ENCODE results near the gene PLEKHA7.

Gene PLEKHA7

DNA sequence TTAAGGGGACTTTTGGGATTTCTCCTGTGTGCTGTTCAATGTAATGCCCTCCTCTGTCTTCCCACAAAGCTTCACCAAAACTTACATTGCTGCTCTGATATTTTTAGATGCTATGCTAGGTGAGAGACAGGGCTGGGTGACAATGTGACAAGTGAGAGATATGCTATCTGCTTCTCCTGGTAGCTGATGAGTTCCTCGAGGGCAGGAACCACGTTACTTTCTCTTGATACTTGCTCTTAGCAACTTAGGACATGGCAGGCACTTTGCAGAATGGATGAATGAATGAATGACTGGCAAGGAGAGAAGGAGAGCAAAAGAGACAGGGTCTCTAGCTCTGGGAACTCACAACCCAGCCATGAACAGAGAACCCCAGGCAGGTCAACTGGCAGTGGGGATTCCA is 160.4 kb downstream of the PLEKHA7 start:
- no peaks in the 10 kb centered on the region for H3K9me3 ChIP-seq (ENCODE audit: insufficient read depth, low read depth, low read length)
- 87% methylated on average over 2 of the region's 2 CpGs for WGBS
- no peak overlapping the region for H3K9ac ChIP-seq (ENCODE audit: low read depth, low read length)
- no peaks in the 10 kb centered on the region for H3K27me3 ChIP-seq (ENCODE audit: insufficient read depth, low read length)
- H3K4me1 ChIP-seq (ENCODE audit: insufficient read depth, low read length): no peaks in the 10 kb centered on the region
- peaks cover 13% of the 10 kb centered on the region; the same call in 1 of the 2 replicates for H3K36me3 ChIP-seq (ENCODE audit: insufficient read depth, low read length)
- H3K4me3 ChIP-seq (ENCODE audit: low read length): no peak overlapping the region
- H3K27ac ChIP-seq (ENCODE audit: low read depth, low read length): no peak overlapping the region

DNA sequence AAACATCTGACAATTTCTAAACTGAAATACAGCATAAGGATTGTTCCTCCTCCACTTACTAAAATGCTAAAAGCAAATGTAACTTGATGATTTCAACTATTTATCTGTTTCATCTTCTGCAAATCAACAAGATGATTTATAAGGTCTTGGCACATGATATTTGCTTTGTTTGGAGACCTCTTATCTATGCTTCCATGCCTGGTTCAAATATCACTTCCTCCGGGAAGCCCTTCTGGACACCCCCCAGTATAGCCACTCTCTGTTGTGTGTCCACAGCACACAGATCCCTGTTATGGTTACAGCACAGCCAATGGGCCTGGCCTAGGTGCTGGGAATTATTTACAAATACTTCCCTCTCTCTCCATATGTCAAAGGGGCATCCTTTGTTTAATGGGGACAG is 160.9 kb downstream of the PLEKHA7 start:
- H3K9me3 ChIP-seq (ENCODE audit: insufficient read depth, low read depth, low read length): no peaks in the 10 kb centered on the region
- H3K4me1 ChIP-seq (ENCODE audit: insufficient read depth, low read length): no peaks in the 10 kb centered on the region
- peaks cover 13% of the 10 kb centered on the region; the same call in 1 of the 2 replicates for H3K36me3 ChIP-seq (ENCODE audit: insufficient read depth, low read length)
- WGBS: 91% methylated on average over 1 of the region's 1 CpG
- H3K4me3 ChIP-seq (ENCODE audit: low read length): no peak overlapping the region
- H3K27ac ChIP-seq (ENCODE audit: low read depth, low read length): no peak overlapping the region
- H3K27me3 ChIP-seq (ENCODE audit: insufficient read depth, low read length): no peaks in the 10 kb centered on the region
- H3K9ac ChIP-seq (ENCODE audit: low read depth, low read length): no peak overlapping the region

- no peak overlapping the region for H3K27ac ChIP-seq (ENCODE audit: low read depth, low read length)
- no peaks in the 10 kb centered on the region for H3K27me3 ChIP-seq (ENCODE audit: insufficient read depth, low read length)
- H3K9me3 ChIP-seq (ENCODE audit: insufficient read depth, low read depth, low read length): no peaks in the 10 kb centered on the region
- H3K36me3 ChIP-seq (ENCODE audit: insufficient read depth, low read length): peaks cover 8% of the 10 kb centered on the region; the same call in 1 of the 2 replicates
- no peaks in the 10 kb centered on the region for H3K4me1 ChIP-seq (ENCODE audit: insufficient read depth, low read length)
- 76% methylated on average over 2 of the region's 2 CpGs for WGBS
- no peak overlapping the region for H3K9ac ChIP-seq (ENCODE audit: low read depth, low read length)
- H3K4me3 ChIP-seq (ENCODE audit: low read length): no peak overlapping the region
Observed at GRCh38 chr11:16846305-16846704, 167.9 kb downstream of the PLEKHA7 start.

GRCh38 chr11:16844268-16844771 is 169.9 kb downstream of the PLEKHA7 start:
- no peak overlapping the region for H3K27ac ChIP-seq (ENCODE audit: low read depth, low read length)
- WGBS: 100% methylated on average over 1 of the region's 1 CpG
- H3K4me1 ChIP-seq (ENCODE audit: insufficient read depth, low read length): no peaks in the 10 kb centered on the region
- H3K9me3 ChIP-seq (ENCODE audit: insufficient read depth, low read depth, low read length): no peaks in the 10 kb centered on the region
- H3K4me3 ChIP-seq (ENCODE audit: low read length): no peak overlapping the region
- peaks cover 4% of the 10 kb centered on the region; the same call in 1 of the 2 replicates for H3K36me3 ChIP-seq (ENCODE audit: insufficient read depth, low read length)
- no peaks in the 10 kb centered on the region for H3K27me3 ChIP-seq (ENCODE audit: insufficient read depth, low read length)
- no peak overlapping the region for H3K9ac ChIP-seq (ENCODE audit: low read depth, low read length)

GRCh38 chr11:16843294-16843693 is 170.9 kb downstream of the PLEKHA7 start:
- Histone ChIP-seq H3K9ac (ENCODE audit: low read depth, low read length) (no peak overlapping the region), H3K4me3 (ENCODE audit: low read length) (no peak overlapping the region), H3K4me1 (ENCODE audit: insufficient read depth, low read length) (no peaks in the 10 kb centered on the region), H3K36me3 (ENCODE audit: insufficient read depth, low read length) (peaks cover 4% of the 10 kb centered on the region; the same call in 1 of the 2 replicates), H3K27me3 (ENCODE audit: insufficient read depth, low read length) (no peaks in the 10 kb centered on the region), H3K27ac (ENCODE audit: low read depth, low read length) (no peak overlapping the region), H3K9me3 (ENCODE audit: insufficient read depth, low read depth, low read length) (no peaks in the 10 kb centered on the region)

- no peaks in the 10 kb centered on the region for H3K27me3 ChIP-seq (ENCODE audit: insufficient read depth, low read length)
- H3K36me3 ChIP-seq (ENCODE audit: insufficient read depth, low read length): peaks cover 4% of the 10 kb centered on the region; the same call in 1 of the 2 replicates
- H3K9ac ChIP-seq (ENCODE audit: low read depth, low read length): no peak overlapping the region
- H3K4me3 ChIP-seq (ENCODE audit: low read length): no peak overlapping the region
- H3K4me1 ChIP-seq (ENCODE audit: insufficient read depth, low read length): no peaks in the 10 kb centered on the region
- H3K9me3 ChIP-seq (ENCODE audit: insufficient read depth, low read depth, low read length): no peaks in the 10 kb centered on the region
- 95% methylated on average over 4 of the region's 4 CpGs for WGBS
- H3K27ac ChIP-seq (ENCODE audit: low read depth, low read length): no peak overlapping the region
Observed at GRCh38 chr11:16841984-16842383, 172.2 kb downstream of the PLEKHA7 start.

- no peaks in the 10 kb centered on the region for H3K27me3 ChIP-seq (ENCODE audit: insufficient read depth, low read length)
- no peaks in the 10 kb centered on the region for H3K9me3 ChIP-seq (ENCODE audit: insufficient read depth, low read depth, low read length)
- 97% methylated on average over 9 of the region's 9 CpGs for WGBS
- no peak overlapping the region for H3K4me3 ChIP-seq (ENCODE audit: low read length)
- no peak overlapping the region for H3K9ac ChIP-seq (ENCODE audit: low read depth, low read length)
- no peaks in the 10 kb centered on the region for H3K4me1 ChIP-seq (ENCODE audit: insufficient read depth, low read length)
- peaks cover 4% of the 10 kb centered on the region; the same call in 1 of the 2 replicates for H3K36me3 ChIP-seq (ENCODE audit: insufficient read depth, low read length)
- H3K27ac ChIP-seq (ENCODE audit: low read depth, low read length): no peak overlapping the region
Observed at GRCh38 chr11:16841481-16841880, 172.7 kb downstream of the PLEKHA7 start.

DNA sequence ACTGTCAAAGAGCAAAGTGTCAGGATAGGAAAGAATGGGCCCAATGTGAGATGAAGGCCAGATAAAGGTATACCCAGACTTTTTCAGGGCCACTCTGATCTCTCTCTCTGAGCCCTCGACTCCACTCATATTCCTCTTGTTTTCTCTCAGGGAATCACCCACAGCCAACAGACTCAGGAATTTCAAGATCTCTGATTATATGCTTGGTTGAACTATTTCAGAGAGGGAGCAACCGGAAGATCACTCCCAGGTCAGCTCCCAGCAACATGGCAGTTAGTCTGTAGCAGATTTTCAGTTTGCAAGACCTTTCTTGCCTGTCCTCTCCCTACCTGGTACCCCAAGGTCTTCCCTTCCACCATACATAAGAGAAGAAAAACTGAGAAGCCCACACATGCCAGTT is 173.3 kb downstream of the PLEKHA7 start:
- H3K9me3 ChIP-seq (ENCODE audit: insufficient read depth, low read depth, low read length): no peaks in the 10 kb centered on the region
- 98% methylated on average over 2 of the region's 2 CpGs for WGBS
- no peaks in the 10 kb centered on the region for H3K4me1 ChIP-seq (ENCODE audit: insufficient read depth, low read length)
- H3K9ac ChIP-seq (ENCODE audit: low read depth, low read length): no peak overlapping the region
- no peaks in the 10 kb centered on the region for H3K27me3 ChIP-seq (ENCODE audit: insufficient read depth, low read length)
- H3K27ac ChIP-seq (ENCODE audit: low read depth, low read length): no peak overlapping the region
- H3K36me3 ChIP-seq (ENCODE audit: insufficient read depth, low read length): peaks cover 4% of the 10 kb centered on the region; the same call in 1 of the 2 replicates
- no peak overlapping the region for H3K4me3 ChIP-seq (ENCODE audit: low read length)

DNA sequence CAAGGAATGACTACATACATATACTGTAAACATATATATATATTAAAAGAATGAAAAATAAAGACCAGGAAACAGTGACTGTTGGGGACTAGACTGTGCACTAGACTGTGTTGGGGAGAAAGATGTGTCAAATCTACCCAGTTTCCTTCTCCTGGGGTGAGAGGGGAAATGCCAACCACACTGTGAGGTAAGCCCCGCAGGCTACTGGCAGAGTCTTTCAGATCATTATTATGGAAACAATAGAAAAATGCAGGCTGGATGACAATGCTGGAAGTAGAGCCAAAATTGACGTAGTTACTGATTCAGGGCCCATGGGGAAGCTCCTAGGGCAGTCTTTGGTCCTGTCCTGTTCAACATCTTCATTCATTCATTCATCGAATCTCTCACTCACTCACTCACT is 174.4 kb downstream of the PLEKHA7 start:
- Histone ChIP-seq H3K9me3 (ENCODE audit: insufficient read depth, low read depth, low read length) (no peaks in the 10 kb centered on the region), H3K4me1 (ENCODE audit: insufficient read depth, low read length) (no peaks in the 10 kb centered on the region), H3K27me3 (ENCODE audit: insufficient read depth, low read length) (no peaks in the 10 kb centered on the region), H3K27ac (ENCODE audit: low read depth, low read length) (no peak overlapping the region), H3K9ac (ENCODE audit: low read depth, low read length) (no peak overlapping the region), H3K4me3 (ENCODE audit: low read length) (no peak overlapping the region), H3K36me3 (ENCODE audit: insufficient read depth, low read length) (peaks cover 4% of the 10 kb centered on the region; the same call in 1 of the 2 replicates)
- WGBS: 89% methylated on average over 2 of the region's 3 CpGs

GRCh38 chr11:16834384-16834783 is 179.8 kb downstream of the PLEKHA7 start:
- Histone ChIP-seq H3K36me3 (ENCODE audit: insufficient read depth, low read length) (no peaks in the 10 kb centered on the region), H3K27me3 (ENCODE audit: insufficient read depth, low read length) (no peaks in the 10 kb centered on the region), H3K27ac (ENCODE audit: low read depth, low read length) (no peak overlapping the region), H3K9ac (ENCODE audit: low read depth, low read length) (no peak overlapping the region), H3K4me3 (ENCODE audit: low read length) (no peak overlapping the region), H3K4me1 (ENCODE audit: insufficient read depth, low read length) (peaks cover 12% of the 10 kb centered on the region), H3K9me3 (ENCODE audit: insufficient read depth, low read depth, low read length) (no peaks in the 10 kb centered on the region)
- WGBS: 89% methylated on average over 1 of the region's 1 CpG

- peaks cover 12% of the 10 kb centered on the region for H3K4me1 ChIP-seq (ENCODE audit: insufficient read depth, low read length)
- H3K27me3 ChIP-seq (ENCODE audit: insufficient read depth, low read length): no peaks in the 10 kb centered on the region
- no peak overlapping the region for H3K4me3 ChIP-seq (ENCODE audit: low read length)
- no peak overlapping the region for H3K9ac ChIP-seq (ENCODE audit: low read depth, low read length)
- H3K27ac ChIP-seq (ENCODE audit: low read depth, low read length): no peak overlapping the region
- WGBS: 48% methylated on average over 2 of the region's 2 CpGs
- no peaks in the 10 kb centered on the region for H3K36me3 ChIP-seq (ENCODE audit: insufficient read depth, low read length)
- H3K9me3 ChIP-seq (ENCODE audit: insufficient read depth, low read depth, low read length): no peaks in the 10 kb centered on the region
Observed at GRCh38 chr11:16833026-16833425, 181.2 kb downstream of the PLEKHA7 start.

DNA sequence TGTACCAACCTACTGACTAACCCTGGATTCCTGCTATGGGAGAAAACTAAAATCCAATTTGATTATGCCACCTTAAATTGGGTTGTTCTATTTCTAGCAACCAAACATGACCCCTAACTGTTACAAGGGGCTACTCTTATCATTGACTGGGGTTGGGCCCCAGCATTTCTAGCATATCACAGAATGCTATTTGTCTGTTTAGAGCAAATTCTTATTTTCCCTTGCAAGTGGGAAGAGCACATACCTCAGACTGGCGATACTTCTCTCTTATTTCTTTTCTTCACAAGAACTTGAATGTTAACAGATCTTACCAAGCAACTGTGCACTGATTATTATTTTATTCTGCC is 182.0 kb downstream of the PLEKHA7 start:
- H3K27me3 ChIP-seq (ENCODE audit: insufficient read depth, low read length): no peaks in the 10 kb centered on the region
- H3K4me3 ChIP-seq (ENCODE audit: low read length): no peak overlapping the region
- no peaks in the 10 kb centered on the region for H3K36me3 ChIP-seq (ENCODE audit: insufficient read depth, low read length)
- WGBS: 85% methylated on average over 1 of the region's 1 CpG
- H3K9me3 ChIP-seq (ENCODE audit: insufficient read depth, low read depth, low read length): no peaks in the 10 kb centered on the region
- H3K27ac ChIP-seq (ENCODE audit: low read depth, low read length): no peak overlapping the region
- H3K4me1 ChIP-seq (ENCODE audit: insufficient read depth, low read length): peaks cover 12% of the 10 kb centered on the region
- no peak overlapping the region for H3K9ac ChIP-seq (ENCODE audit: low read depth, low read length)
